Renal cortex interstitium (tissue), 11 donors: ENCODE data around the gene PARVA. TPM values are rescaled to one million over a fixed set of nuclear protein-coding genes. Genes with fewer than 3 reads are reported as not detected.
A peak's percentile ranks its signal among the peaks of the same experiment; 100 is the strongest.

Experiments used
- DNase-seq, 11 donors: peaks; one replicate each; pipeline ENCODE4 v3.0.0-alpha.2; 2013; ENCODE audit warnings: low read depth in 9 of 11, low spot score in 4 of 11; ENCODE audit errors: extremely low read depth in 1 of 11
- polyA plus RNA-seq, 3 donors: library from polyadenylated mRNA; unstranded; fragments of 120-200 nt; gene quantifications; one replicate each; pipeline ENCODE4 v1.2.1, GENCODE V29; 2013; ENCODE audit not compliant: insufficient read length in 3 of 3

Gene PARVA
- polyA plus RNA-seq, 3 donors: 100 to 122 (median 113) TPM

DNA sequence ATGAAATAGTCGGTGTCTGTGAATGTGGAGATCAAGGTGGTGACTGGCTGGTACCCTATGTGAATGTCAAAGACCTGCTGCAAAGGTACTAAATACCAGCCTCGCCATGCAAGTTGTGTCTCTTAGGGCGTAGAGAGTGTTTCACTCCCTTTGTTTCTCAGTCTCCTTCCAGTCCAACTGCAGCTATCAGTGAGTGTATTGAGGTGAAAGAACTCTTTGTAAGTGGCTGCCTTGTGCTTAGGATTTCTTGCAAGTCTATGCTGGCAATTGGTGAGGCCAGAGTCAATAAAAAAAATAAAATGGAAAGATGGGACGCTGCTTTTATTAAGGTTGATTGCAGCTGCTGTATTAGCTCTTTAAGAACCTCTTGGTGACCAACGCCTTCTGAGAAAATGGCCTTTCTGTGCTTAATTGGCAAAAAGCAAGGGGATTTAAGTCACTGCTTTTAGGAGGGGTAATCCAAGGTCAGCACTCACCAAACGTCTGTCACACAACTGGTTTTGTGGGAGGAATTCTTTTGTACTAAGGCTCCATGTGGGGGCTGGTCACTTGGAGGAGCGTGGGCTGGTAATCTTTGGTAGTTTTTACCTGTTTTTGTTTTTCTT is 95.1 kb downstream of the PARVA start:
- DNase-seq: peak in 1 of 11 donors; percentile 31

DNA sequence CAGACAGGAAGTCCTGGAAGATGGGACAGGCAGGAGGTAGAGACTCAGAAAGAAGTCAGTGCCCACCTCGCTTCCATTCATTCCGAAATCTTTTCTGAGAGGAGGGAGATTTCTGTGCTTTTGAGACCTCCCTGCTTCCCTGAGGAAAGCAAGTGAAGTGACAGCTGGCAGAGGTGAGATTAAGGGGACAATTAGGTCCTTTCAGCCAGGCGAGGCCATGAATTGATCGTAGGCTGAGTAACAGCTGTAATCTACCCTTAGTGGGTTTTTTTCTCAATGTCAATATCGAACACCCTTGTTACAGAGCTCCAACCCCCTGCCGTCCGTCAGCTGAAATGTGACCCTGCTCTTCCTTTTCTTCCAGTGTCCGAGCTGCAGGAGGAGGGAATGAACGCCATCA is 96.0 kb downstream of the PARVA start:
- no peak for DNase-seq

DNA sequence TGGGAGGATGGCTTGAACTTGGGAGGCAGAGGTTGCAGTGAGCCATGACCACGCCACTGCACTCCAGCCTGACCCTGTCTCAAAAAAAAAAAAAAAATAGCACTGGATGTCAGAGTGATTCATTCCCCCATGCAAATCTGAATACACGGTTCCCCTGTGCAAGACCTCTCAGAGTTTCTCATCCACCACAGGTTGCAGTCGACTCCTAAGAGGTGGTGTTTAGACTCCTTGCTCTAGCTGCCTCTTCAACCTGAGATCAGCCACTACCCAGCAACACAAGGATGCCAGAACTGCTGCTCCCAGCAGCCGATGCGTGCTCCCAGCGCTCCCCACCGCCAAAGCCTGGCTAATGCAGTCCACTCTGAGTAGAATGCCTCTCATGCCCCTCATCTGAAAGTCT is 97.5 kb downstream of the PARVA start:
- no peak for DNase-seq

DNA sequence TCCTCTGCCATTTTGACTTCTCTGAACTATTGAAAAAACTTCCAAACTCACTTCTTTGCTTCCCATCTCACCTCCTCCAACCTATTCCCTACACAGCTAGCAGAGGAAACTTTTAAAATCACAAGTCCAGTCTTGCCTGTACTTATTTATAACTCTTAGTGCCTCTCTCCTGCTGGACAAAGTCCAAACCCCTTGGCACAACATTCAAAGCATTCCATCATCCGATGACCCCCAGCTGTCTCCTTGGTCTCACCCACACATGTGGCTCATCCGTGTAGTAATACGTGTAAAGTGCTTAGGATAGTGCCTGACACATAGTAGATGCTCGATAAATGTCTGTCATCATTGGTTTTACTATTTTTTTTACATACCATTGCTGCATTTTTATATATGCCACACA is 101.4 kb downstream of the PARVA start:
- no peak for DNase-seq

DNA sequence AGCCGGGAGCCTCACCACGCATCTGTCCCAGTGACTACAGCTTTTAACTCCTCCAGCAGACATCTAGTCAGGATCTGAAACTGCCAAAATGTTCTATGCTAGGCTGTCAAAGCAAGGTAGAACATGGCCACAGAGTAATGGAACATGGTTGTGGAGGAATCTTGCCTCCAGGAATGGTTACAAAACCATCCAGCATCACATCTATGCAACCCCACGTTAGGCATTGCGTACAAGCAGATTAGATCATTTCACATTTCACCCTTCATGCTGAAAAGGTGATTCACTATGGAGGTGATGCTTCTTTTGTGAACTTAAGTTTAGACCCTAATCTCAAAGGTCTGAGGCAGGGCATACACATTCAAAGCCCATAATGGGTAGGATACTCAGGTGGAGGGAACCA is 103.0 kb downstream of the PARVA start:
- DNase-seq: no peak

DNA sequence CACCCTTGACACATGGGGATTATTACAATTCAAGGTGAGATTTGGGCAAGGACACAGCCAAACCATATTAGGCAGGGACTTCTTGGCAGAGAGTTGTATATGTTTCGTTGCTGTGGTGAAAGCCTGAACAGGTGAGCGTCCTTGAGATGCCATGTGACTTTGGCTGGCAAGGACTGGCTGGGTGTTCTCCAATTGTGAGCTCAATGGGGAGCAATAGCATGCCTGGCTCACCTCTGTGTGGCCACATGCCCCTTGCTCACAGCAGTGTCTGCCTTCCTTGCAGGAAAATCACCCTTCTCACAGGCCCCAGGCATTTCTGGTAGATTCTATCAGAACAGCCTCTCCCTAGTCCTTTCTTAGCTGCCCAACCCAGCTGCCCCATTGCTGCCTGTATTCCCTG is 105.5 kb downstream of the PARVA start:
- no peak for DNase-seq

DNA sequence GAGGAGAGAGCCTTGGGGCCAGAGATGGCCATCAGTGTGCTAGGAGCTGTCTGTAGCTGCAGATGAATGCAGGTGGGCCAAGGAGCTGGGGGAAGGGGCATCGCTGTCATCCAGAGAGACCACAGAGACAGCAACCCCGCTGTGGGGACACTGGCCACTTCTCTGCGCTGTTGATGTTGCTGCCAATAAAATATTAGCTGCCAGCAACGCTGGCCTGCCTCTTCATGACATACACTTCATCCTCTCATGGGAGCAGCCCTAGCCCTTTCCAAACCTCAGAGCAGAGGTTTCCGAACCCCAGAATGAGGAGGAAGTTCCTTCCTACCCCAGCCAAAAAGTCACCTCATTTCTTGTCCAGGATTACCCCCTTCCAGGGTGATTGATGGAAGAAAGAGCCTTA is 106.2 kb downstream of the PARVA start:
- no peak for DNase-seq

DNA sequence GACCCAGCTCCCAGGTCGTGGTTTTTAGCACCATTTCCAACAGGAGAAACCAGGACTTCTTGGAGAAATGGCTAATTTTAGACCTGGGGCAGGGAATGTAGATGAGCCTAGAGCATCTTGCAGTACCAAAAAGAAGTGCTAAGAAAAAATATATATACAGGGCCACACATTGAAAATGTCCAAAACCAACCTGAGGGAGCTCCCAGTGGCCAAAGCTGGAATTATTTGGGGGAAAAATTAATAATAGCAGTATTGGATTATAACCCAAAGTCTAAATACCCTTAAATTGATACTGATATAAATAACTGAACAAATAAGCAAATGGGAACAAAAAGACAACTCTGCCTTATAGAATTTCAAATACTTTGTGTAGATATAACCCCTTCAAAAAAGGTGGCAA is 108.0 kb downstream of the PARVA start:
- DNase-seq: no peak

DNA sequence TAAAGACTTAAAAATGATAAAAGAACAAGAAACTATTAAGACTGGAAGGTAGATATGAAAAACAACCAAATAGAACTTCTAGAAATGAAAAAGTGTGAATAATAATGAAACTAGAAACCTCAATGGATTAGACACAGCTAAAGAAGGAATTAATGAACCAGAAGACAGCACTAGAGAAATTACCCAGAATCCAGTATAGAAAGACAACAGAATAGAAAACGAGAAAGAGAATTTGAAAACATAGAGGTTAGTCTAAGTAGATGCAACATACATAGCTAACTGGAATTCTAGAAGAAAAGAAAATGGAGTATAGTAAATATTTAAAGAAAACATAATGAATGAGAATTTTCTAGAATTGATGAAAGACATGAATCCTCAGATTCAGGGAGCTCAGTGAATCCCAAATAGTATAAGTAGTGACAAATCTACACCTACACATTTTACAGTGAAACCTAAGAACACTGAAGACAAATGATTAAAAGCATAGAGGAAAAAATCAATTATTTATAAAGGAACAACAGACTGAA is 111.9 kb downstream of the PARVA start:
- DNase-seq: no peak

DNA sequence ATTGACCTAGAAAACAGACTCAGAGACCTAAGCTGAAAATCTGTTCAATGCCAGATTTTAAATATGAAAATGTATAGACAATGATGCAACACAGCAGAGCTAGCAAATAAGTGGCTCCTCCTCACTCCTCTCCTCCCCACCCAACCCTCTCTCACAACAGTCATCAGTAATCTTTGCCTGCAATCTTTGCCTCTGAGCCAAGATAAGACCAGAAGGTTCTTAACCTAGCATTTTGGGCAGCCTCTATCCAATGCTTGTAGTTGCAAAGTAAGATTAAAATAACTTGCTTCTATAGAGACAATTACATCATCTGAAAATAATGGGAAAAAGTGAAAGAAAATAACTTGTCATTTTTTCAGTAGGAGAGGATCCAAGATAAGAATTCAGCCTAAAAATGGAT is 117.3 kb downstream of the PARVA start:
- no peak for DNase-seq

DNA sequence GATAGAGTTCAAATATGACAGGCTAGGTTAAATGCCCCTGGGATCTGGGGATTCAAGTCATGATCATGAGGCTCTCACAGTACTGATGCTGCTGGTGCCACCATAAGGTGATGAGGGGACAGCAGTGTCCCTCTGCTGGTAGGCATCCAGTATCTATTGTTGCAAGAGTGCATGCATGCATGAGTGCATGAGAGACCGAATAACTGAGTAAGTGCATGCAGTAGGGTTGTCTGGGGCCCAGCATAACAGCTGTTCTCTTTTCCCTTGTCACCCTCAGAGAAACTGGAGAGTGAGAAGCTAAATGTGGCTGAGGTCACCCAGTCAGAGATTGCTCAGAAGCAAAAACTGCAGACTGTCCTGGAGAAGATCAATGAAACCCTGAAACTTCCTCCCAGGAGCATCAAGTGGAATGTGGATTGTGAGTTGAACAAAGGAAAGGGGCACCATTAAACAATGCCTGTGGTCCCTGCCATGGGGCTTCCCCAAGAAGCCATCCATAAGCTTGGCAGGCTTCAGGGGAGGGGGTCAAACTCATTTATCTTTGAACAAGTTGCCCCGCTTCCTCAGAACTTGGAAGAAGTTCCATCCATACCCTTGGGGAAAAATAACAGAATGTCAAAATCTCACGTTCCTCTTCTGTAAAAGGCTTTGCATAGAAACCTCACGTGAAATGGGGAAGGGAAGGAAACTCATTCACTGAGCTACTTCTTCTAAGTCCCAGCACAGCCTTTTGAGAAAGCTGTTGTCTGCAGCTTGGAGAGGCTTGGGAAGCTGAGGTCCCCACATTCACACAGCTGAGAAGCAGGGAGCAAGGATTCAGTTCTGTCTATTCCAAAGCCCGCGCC is 119.0 kb downstream of the PARVA start:
- no peak for DNase-seq

DNA sequence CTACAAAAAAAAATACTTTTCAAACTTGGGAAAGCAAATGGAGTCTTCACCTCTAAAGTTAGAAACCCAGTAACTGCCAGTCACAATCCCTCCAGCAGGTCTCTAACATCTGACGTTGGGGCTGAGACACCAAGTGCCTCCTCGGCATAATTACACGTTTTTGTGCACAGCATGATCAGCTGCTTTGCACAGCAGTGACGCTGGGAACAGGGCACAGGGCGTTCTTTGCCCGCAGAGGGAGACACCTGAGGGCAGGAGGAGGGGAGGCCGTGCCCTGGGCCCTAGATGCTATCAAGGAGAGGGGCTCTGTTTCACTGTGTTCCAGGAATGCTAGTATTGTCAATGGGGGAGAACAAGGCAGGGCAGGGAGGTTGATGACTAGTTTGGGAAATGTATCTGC is 120.1 kb downstream of the PARVA start:
- DNase-seq: no peak

DNA sequence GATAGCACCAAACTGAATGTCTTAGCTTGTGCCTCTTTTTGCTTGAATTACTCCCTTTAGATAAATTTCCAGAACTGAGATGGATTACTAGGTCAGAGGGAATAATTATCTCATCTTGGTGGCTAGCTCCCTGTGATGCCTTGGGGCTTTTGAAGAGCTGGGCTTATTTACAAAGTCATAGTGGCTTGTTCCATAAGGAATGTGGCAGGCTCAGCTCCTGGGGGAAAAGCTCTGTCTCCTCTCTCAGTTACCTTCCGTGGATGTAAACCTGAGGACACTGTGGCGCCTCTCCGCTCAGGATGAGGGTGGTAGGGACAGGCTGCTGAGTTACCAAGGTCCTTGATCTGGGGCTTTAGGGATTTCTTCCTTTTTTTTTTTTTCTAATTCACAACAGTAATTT is 121.7 kb downstream of the PARVA start:
- DNase-seq: no peak

DNA sequence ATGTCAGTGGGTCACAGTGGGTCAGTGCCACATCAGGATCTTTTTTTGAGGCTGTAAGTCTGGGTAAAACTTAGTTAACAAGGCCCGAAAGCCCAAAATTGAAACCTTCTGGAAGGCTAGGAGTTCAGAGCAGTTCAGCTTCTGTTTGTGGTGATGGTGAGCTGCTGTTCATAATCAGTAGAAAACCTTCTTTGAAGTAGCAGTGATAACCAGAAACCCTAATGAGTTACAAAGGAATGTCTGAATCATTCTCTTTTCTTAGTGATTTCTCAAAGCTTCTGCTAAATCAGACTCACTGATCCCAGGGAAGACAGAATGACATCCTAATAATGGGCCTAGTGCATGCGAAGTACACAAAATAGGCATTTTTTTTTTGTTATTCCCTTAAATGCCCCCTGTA is 124.7 kb downstream of the PARVA start:
- no peak for DNase-seq

DNA sequence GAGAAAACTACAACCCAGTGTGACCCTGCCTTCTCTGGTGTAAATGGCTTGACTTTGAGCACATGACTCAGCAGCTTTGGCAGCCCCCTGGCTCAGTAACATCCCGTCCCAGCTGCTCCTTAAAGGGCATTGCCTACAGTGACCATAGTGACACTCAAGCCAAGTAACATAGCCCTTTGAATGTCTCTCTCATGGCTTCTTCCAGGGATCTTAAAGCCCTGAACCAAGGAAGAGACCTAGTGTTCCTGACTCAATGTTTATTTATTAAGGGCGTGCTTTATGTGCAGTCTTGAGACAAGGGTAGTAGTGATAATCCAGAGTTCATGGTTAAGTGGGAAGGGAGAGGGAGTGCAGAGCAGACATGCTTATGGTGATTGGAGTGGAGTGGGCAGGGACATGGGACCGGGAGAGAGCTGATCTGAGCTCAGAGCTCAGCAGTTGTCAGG is 125.7 kb downstream of the PARVA start:
- DNase-seq: no peak

DNA sequence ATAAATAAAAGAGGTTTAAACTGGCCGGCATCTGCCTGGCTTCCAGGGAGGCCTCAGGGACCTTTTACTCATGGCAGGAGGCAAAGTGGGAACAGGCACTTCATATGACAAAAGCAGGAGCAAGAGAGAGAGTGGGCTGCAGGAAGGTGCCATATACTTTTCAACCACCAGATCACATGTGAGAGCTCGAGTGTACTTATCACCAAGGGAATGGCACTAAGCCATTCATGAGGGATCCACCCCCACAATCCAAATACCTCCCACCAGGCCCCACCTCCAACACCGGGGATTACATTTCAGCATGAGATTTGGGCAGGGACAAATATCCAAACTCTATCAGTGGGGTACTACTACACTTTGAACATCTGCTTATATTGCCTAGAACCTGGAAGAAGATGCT is 126.5 kb downstream of the PARVA start:
- DNase-seq: no peak

DNA sequence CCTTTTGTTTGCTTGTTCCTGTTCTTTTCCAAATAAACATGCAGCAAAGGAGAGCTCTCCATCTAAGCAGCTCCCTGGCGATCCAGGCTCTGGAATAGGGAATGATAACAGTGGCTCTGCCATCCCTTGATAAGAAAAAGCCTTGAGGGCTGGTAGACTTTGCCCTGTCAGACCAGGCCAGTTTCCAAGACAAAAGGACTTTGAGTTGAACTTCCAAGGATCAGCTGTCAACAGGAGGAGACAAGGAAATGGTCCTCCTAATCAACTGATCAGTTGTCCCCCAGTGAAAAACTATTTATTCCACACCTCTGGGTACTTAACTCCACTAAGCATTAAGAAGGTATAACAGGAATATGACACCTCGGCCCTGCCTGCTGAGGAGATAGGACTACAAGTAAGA is 127.8 kb downstream of the PARVA start:
- no peak for DNase-seq

DNA sequence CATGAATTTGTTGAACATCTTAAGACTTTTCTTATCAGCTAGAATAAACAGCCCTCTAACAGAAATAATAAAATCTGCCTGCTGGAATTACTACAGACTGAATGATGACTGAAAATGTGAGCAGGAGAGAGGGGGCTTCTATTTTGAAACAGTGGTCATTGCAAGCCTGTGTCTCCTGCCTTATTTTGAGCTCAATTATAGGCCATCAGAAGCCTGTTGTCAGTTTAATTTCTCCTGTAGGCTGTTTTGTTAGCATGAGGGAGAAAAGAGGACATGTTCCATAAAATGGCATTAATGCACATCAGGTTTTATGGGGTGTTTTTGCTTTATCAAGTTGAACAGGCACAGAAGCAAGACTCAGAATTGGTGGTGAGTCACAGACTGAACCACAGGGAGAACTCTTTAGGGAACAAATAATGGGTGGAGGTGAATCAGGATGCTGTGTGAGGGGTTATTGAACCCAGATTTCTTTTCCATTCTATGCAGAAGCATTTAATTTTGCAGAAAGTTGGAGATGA is 129.1 kb downstream of the PARVA start:
- peak in 2 of 11 donors; percentile 4 to 19 for DNase-seq

DNA sequence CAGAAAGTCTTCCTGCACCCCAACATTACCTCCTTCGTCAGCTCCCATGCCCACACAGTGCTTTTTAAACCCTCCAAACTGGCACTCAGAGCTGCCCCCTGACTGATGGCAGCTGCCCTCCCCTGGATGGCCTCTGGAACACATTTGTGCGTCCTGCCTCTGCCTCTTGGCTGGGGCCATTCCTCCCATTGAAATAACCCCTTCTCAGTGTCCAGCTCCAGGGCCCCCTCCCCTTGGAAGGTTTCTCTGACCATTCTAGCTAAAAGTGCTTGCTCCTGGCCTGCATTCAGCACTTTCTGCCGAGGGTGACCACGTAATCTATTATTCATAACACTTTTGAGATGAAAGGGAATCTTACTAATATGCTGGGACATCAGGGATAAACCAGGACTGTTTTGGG is 130.0 kb downstream of the PARVA start:
- no peak for DNase-seq

DNA sequence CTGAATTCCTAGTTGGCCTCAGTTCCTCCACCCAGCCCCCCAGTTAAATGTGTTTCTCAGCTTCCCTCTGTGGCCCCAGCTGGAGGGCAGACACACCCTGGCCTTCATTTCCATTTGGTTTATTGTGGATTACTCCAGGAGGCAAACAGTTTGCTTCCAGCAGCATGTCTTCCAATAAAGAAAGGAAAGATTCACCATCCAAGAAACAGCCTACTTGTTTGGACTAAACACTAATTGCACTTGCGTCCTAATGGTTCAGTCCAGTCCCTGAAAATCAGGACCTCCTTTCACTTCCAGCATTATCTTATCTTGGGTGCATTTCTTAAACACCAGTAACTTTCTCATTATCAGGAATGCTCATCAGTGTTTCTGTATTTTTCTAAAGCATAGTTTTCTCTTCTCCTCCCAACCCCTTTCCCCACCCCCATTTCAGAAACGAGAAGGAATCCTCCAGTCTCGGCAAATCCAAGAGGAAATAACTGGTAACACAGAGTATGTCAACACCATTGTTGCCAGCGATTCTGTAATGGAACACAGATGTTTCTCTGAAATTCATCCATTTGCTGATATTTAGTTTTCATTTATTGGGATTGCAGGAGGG is 130.9 kb downstream of the PARVA start:
- DNase-seq: peak in 2 of 11 donors; percentile 23 to 46
